Measurements from ENCODE around the gene D2HGDH.

Gene D2HGDH

DNA sequence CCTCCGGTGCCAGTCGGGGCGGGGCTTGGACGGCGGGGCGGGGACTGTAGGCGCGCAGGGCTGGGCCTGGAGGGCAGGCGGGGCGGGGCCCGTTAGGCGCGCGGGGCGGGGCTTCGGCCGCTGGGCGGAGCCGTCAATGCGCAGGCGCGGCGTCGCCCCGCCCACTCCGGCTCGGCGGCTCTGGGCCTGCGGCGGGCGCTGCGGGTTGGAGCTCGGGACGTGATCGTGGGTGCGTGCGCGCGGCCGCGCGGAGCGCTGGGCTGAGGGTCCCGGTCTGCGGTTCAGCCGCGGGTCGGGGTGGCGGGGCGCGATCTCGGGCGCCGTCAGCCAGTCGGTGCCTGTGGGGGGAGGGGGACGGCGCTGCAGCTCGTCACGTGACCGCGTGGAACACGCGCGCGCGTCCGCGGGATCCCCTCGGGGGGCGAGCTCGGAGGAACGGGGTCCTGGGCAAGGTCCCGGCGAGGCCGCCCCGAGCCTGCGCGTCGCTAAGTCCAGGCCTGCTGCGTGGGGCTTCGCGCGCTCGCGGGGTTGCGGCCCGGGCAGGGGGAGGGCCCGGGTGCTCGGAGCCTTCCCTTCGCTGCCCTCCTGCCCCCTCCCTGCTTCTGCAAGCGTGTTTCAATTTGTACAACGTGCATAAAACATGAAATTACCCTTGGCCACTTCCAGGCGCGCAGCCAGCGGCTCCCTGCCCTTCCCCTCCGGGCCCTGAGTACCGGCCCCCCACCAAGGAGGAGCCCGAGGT, at the start of gene D2HGDH:
D2HGDH (plus strand) TSS at position 164 of the 742 bp plus-strand sequence. CDS start 595 bp downstream, outside the sequence.
- DNase-seq (ENCODE audit: low read depth in 2 of 2): peak; percentile 82 to 95

DNA sequence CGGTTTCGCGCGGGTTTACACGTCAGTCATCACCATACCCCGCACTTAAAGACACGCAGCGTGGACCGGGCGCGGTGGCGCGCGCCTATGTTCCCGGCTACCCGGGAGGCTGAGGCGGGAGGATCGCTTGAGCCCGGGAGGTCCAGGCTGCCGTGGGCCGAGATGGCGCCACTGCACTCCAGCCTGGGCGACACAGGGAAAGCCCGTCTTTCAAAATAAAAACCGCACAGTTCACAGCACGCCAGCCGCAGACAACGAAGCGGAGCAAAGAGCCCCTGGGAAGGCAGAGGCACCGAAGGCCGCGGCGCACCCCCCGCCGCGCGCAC, 48.1 kb upstream of the D2HGDH start:
- no peak for DNase-seq (ENCODE audit: low read depth in 2 of 2)

DNA sequence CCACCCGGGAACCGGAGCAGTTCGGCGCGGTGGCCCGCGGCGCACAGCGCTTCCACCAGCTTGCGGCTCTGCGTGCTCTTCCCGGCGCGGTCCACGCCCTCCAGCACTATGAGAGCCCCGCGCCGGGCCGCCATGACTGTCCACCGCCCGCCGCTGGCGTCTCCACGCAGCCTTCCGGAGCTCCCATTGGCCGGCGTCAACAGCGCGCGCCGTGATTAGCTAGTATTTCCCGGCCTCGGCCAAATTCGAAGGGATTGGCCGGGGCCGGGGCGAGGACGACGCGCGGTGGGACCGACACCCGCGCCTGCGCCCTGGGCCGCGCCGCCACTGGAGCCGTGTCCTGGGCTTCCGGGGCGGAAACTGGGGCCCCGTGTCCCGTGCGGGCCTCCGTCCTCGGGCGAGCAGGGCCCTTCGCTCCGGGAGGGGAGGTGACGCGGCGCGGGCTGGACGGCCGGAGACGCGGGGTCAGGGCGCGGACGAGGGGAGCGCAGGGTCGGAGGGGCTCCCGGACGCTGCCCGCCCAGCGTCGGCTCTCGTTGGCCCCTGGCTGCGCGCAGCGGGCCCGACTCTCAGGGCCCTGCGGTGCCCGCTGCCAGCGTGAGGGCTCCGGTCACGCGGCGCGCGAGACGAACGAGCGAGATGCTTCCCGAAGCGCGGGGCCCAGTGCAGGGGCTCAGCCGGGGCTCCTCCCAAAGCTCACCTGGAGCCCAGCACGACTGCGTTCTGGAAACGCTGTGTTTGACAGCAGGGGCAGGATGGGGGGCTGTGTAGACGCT, 47.6 kb upstream of the D2HGDH start, which contains the start of gene DTYMK:
DTYMK (minus strand) TSS at position 166 of the 776 bp plus-strand sequence; CDS start at position 134, 32 bp downstream.
- peak; percentile 89 to 91 for DNase-seq (ENCODE audit: low read depth in 2 of 2)

DNA sequence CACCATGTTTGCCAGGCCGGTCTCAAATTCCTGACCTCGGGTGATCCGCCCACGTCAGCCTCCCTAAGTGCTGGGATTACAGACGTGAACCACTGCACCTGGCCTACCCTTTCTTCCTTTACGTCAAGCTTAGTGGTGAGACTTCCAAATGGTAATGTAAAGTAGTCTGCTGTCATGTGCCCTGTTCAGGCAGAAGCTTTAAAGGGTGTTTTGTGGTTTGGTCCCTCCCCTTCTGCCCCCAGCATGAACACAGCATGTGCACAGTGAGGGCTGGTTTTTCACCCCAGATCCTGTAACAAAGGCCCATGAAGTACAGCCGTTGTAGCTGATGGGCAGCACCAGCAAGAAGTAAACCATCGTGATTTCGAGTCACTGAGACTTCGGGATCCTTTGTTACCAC, 45.1 kb upstream of the D2HGDH start:
- DNase-seq (ENCODE audit: low read depth in 2 of 2): no peak

DNA sequence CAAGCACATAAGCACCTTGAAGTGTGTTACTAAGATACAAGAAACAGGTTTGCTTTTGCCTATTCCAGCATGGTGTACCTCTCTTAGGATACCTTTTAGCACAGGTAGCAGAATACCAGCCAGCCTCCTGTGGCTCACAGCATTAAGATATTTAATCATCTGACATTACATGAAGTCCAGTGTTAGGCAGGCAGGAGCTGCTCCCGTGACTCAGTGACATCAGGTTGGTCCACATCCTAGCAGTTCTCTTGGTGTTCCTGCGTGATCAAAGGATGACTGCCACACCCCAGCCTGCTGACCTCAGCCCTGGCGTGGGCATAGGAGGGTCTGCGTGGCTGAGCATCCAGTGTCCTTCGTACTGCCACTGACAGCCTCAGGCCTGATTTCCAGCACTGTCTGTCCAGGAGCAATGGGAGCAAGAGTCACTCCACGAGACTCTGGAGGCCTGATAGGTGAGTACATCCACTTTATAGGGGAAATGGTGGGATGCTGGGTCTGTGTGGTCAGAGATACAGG, 44.2 kb upstream of the D2HGDH start:
- DNase-seq (ENCODE audit: low read depth in 2 of 2): no peak

DNA sequence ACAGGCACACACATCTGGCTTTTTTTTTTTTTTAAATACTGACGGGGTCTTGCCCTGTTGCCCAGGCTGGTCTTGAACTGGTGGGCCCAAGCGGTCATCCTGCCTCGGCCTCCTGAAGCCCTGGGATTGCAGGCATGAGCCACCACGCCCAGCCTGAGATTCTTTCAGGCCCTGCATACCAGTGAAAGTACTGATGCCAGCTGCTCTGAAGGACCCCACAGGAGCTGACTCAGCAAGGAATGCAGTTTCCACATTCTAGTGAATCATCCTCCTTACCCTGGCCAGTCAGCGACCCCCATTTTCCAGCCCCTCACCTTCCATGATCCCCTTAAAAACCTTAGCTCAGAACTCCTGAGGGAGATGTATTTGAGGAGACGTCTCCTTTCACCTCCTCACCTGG, 42.0 kb upstream of the D2HGDH start:
- DNase-seq (ENCODE audit: low read depth in 2 of 2): no peak

DNA sequence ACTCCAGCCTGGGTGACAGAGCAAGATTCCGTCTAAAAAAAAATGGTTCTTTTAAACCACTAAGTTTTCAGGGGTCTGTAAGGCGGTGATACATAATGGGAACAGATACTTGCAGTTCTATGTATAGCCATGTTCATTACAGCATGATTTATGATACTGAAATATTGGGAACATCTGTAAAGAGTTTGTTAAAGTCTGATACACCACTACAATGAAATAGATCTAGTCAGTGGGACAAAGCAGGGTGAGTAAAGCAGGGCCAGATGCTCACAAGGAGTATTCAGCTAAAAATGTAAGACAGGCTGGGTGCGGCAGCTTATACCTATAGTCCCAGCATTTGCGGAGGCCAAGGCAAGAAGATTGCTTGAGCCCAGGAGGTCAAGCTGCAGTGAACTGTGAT, 38.8 kb upstream of the D2HGDH start:
- no peak for DNase-seq (ENCODE audit: low read depth in 2 of 2)

DNA sequence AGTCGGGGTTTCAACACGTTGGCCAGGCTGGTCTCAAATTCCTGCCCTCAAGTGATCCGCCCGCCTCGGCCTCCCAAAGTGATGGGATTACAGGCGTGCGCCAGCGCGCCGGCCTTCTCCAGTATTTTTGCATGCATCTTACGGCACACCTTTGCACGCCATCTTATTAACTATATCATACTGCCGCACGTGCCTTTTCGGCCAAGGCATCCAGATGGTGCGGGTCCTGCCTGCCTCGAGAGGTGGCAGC, 33.4 kb upstream of the D2HGDH start:
- DNase-seq (ENCODE audit: low read depth in 2 of 2): no peak

DNA sequence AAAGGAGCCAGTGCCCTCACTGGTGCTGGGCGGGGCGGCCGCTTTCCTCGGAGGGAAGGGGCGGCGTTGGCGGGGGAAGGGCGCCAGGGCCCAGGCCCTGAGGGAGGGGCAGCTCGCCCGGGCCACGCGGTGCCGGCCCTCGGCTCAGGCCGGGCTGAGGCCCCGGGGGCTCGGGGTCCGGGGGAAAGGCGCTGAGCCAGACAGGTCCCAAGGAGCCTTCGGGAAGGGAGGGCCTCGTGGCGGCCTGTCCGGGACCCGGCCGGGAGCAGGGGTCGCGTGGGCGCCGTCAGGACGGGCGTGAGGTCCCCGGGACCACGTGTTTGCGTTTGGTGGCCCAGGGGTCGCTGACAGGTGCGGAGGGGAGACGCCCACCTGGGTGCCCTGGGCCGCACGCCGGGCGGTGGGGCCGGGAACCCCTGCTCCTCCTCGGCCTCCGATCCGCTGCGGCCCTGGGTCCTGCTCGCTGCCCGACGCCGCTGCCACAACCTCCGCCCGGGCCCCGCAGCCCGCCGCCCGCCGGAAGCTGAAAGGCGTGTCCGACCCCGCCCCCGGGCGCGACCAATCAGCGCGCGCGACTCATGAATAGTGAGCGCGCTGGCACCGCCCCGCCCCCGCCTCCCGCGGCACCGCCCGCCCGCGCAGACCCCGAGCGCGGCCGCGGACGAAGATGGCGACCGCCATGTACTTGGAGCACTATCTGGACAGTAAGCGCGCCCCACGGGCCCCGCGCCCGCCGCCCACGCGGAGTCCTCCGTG, 32.9 kb upstream of the D2HGDH start, which contains the start of gene ING5:
ING5 (plus strand) TSS at position 641 of the 756 bp plus-strand sequence; CDS start at position 668, 27 bp downstream.
- DNase-seq (ENCODE audit: low read depth in 2 of 2): peak; percentile 95 to 97

DNA sequence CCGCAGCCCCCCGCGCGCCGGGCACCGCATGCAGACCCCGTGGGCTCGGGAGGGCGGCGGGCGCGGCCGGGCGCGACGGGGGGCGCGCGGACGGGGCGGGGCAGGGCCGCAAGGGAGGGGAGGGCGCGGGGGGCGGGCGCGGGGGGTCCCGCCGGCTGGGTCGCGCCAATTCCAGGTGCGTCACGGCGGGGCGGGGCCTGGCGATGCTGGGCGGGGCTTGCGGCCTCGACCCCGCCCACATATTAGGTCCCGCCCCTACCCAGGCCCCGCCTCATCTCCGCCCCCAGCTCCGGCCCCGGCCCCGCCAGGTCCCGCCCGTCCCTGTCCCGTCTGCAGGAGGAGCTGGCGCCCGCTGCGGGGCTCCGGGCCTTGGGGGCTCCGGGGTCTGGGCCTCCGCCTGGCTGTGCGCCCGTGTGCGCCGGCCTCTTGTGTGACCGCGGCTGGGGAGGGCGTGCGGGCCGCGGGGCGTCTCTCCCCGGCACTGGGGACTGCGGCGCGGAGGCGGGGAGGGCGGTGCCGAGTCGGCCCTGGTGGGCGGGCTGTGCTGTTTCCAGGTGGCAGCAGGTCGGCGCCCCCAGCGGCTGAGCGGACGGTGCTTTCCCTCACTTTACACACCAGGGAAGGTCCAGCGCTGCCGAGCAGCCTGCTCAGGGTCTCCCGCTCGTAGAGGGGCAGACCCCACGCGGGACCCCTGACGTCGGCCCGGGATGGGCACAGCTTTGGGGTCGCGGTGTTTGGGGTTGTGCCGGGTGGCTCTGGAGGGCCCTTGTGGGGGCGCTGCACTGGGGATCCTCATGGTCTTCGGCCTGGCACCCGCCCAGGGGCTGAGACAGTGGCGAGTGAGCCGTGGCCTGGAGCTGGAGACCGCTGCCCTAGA, 32.0 kb upstream of the D2HGDH start:
- DNase-seq (ENCODE audit: low read depth in 2 of 2): peak; percentile 73 to 86

DNA sequence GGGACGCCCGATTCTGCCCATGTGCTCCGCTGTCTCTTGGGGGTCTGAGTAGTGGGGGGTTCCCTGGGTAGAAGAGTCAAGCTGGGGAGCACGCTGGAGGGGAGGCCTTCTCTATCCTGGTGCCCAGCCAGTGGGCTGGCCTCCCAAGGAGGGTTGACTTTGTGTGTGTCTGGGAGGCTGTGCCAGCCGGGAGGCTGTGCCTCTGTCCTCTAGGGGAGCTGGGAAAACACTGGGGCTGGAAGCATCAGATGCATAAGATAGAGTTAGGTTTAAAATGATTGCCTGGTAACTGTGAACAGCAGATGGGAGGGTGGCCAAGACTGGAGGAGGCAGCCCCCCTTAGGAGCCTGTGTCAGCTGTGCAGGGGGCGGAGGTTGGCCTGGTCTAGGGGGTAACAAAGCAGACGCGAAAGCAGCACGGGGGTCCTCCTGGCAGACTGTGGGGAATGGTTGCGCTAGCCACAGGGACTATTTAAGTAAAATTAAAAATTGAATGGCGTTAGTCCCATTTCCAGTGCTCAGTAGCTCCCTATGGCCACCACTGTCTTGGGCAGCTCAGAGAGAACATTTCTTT, 31.3 kb upstream of the D2HGDH start:
- no peak for DNase-seq (ENCODE audit: low read depth in 2 of 2)

DNA sequence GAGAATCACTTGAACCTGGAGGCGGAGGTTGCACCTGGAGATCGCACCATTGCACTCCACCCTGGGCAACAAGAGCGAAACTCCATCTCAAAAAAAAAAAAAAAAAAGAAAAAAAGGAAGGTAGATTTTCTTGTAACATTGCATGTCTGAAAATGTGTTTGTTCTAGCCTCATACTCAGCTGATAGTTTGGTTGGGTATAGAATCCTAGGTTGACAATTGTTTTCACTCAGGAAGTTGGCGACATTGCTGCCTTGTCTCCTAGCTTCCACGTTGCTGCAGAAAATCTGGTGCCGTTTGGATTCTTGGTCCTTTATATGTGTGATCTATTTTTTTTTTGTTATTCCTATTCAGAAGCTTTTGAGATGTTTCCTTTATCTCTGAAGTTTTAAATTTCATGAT, 27.9 kb upstream of the D2HGDH start:
- no peak for DNase-seq (ENCODE audit: low read depth in 2 of 2)

DNA sequence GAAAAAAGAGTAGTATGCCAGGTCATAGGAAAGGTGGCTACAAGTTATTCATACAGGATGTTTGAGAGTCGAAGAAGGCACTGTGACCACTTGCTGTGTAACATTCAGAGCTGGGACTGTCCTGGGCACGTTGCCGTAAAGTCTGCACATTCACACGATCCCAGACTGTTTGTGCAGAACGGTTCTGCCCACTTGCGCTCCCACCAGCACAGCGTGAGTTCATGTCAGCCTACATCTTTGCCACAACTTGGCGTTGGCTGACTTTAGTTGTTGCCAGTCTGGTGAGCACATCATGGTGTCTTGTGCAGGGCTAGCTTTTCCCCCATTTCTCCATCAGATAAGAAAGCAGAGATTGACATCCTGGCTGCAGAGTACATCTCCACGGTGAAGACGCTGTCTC, 25.6 kb upstream of the D2HGDH start:
- DNase-seq (ENCODE audit: low read depth in 2 of 2): no peak

DNA sequence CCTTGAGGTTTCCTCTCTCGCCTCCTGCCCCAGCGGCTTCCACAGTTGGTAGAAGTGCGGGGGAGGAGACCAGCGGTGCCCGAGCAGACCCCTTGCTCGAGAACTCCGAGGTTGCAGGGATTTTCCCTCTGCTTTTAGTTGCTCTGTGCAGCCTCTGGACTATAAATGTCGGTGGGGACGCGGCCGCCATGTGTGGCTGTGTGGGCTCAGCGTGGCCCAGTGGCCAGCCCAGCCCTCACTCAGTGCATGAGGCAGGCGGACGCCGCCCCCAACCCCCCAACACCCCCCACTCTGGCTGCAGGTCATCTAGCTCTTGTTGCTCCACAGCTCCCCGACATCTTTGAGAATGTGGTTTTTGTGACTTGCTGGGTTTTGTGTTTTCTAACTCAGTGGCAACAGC, 15.3 kb upstream of the D2HGDH start:
- DNase-seq (ENCODE audit: low read depth in 2 of 2): no peak

DNA sequence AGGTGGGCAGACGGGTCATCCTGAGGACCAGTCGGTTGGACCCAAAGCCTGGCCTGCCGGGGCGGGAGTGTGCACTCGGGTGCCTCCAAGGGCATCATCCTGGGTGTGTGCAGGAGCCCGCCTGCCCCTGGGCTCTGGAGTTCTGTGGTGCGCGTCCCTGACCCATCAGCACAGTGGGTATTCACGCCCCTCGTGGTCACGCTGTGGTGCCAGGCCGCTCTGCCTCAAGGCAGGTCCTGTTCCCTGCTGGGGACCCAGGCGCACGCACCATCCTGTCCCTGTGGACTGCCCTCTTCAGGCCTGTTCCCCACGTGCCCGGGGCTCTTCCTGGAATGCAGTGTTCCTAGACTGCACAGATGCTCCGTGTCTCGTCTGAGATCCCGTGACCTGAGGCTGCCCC, 14.3 kb upstream of the D2HGDH start:
- no peak for DNase-seq (ENCODE audit: low read depth in 2 of 2)

DNA sequence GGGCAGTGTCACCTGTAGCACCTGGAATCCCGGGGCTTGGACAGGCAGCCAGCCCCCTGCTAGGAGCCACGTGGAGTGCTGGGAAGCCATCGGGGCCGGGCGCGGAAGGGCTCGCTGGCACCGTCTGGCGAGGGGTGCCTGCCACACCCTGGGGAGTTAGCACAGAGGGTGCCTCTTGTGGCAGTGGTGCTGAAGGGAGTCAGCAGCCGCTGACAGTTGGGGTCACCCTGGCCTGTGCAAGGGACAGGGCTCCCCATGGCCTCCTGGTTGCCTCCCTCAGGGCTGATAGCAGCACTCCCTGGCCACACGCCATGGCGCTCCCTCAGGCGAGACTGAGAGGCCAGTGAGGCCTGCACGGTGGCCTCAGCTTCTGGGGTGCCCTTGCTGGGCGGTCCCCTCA, 13.9 kb upstream of the D2HGDH start:
- no peak for DNase-seq (ENCODE audit: low read depth in 2 of 2)

DNA sequence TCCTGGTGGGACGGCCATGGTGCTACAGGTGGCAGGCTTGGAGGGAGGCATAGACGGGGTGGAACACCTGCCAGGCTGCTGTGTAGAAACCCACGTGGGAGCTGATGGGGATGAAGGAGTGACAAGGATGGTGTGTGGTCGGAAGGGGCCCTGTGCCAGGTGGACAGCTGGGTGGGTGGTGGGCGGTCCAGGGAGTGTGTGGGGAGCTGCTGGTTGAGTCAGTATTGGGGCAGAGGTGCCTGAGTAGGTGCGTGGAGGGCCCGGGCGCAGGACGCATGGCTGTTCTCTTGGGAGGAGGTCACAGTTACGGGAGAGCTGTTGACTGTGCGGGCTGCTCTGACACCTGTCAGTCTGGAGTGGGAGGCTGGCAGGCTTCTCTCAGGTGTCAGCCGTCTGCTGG, 12.6 kb upstream of the D2HGDH start:
- no peak for DNase-seq (ENCODE audit: low read depth in 2 of 2)

DNA sequence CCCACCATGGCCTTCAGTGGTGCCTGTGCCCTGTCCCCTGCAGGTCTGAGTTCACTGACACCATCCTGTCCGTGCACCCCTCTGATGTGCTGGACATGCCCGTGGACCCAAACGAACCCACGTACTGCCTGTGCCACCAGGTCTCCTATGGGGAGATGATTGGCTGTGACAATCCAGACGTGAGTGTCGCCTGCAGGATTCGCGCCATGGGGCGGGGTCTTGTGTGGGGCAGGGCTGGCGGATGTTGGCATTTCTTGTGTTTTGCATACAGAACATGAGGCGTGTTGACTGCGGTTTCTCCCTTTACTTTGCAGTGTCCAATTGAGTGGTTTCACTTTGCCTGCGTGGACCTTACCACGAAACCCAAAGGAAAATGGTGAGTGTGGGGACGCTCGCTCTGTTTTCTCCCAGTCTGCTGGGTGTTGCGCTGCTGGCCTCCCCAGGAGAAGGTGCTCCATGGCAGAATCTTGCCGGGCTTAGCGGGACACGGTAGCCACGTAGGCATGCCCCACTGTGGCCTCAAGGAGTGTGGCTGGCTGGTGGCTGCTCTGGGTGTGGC, 11.5 kb upstream of the D2HGDH start:
- DNase-seq (ENCODE audit: low read depth in 2 of 2): no peak

DNA sequence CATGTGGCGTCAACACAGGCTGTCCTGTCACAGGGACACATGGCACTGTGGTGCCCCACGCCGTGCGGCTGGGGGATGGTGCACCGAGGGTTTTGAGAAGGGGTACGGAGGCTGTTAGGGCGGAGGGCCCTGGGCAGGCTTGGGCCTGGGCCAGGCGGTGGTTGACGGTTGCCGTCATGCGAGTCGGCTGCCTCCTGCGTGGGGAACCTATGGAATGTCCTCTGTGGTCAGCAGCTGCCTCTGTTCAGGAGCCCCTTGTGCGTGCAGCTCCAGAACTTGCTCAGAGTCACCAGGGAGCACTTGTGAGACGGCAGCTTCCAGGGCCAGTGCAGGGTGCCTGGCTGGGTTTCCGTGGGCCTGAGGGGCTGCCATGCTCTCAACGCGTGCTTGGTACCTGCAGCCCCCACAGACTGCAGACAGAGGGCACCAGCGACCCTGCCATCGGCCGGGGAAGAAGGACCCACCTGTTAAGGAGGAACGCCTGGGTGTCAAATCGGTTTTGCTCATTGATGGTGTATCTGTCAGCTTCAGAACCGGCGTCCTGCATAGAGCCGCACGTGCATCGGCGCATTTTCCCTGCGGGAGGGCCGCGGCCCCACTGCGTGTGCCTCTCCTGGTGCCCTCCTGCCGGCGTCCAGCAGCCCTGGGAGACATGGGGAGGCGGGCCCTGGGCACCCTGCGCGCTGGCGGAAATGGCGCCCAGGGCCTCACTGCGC, 10.0 kb upstream of the D2HGDH start:
- DNase-seq (ENCODE audit: low read depth in 2 of 2): no peak
